ENCODE data around the gene PARVG.

GRCh38 chr22:44132724-44133123 lies 48.0 kb upstream of the PARVG start:
- TF ChIP-seq CTCF (IDR thresholded peaks at IDR 0.05) (no peak), POLR2A (IDR thresholded peaks at IDR 0.05) (no peak)

Data from uterus (tissue), 2 donors.